ENCODE results near the gene DYNC1LI1. TPM values are rescaled to one million over a fixed set of nuclear protein-coding genes. Genes with fewer than 3 reads are reported as not detected.

The DYNC1LI1 gene
- total RNA-seq, 1 donor from 2014 or later = 25.3 TPM

DNA sequence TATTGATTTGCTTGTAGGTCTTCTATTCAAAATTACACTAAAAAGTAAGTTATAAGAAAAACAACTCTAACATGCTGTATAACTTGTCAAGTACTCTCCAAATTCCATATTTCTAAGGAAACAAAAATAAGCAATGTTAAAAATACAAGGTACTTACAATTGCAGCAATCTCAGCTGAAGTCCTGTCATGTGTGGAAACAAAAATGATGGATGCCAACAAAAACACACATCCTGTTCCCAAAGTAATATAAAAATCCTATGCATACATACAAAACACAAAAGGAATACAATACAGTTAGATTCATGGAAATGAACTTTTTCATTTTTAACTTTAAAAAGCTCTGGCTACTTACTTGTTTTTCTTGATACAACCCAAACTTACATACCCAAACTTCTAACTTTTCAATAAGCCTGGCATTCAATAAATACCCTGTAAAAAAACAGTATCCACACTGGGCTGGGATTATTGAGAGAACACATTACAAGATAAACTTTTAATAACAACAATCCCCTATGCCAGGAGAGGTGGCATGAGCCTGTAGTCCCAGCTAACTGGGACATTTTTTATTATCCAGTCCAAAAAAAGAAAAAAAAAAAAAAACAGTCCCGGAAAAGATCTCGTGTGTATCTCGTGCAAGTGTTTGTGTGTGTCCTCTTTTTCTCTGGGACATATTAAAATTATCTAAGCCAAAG lies 82.7 kb downstream of the DYNC1LI1 start:
- H3K9me3 ChIP-seq = no peaks in the 10 kb centered on the region
- no peak overlapping the region for H3K4me3 ChIP-seq
- H3K36me3 ChIP-seq = peaks cover 0 to 12% of the 10 kb centered on the region in 2 donors
- H3K27me3 ChIP-seq = no peaks in the 10 kb centered on the region
- H3K27ac ChIP-seq = no peak overlapping the region
- H3K4me1 ChIP-seq = peaks cover 10% of the 10 kb centered on the region
- TF ChIP-seq, protein P1, sequence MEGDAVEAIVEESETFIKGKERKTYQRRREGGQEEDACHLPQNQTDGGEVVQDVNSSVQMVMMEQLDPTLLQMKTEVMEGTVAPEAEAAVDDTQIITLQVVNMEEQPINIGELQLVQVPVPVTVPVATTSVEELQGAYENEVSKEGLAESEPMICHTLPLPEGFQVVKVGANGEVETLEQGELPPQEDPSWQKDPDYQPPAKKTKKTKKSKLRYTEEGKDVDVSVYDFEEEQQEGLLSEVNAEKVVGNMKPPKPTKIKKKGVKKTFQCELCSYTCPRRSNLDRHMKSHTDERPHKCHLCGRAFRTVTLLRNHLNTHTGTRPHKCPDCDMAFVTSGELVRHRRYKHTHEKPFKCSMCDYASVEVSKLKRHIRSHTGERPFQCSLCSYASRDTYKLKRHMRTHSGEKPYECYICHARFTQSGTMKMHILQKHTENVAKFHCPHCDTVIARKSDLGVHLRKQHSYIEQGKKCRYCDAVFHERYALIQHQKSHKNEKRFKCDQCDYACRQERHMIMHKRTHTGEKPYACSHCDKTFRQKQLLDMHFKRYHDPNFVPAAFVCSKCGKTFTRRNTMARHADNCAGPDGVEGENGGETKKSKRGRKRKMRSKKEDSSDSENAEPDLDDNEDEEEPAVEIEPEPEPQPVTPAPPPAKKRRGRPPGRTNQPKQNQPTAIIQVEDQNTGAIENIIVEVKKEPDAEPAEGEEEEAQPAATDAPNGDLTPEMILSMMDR (IDR thresholded peaks at IDR 0.05) = no peak
- intact Hi-C loops (cut with DNase I) = no loop called here
- no peak for DNase-seq (ENCODE audit: extremely low spot score in 2 of 2)

DNA sequence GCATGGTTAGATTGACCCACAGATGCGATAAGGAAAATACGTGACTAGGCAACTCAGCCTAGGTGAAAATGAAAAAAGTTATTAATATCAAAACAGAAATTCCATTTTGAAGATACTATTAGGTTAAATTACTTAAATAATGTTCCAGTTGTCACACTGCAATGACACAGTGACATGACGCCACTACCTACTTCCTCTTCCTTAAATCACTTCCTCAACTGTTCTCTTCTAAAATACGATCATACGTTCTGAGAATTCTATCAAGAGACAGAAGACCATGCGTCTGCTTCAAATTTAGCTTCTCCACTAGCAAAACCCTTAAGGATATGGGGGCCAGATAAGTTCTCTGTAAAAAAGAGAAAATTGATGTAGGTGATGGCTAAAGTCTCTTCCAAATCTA lies 86.2 kb downstream of the DYNC1LI1 start:
- peaks cover 0 to 8% of the 10 kb centered on the region in 2 donors for H3K36me3 ChIP-seq
- H3K27me3 ChIP-seq = no peaks in the 10 kb centered on the region
- no peak for DNase-seq (ENCODE audit: extremely low spot score in 2 of 2)
- no peak overlapping the region for H3K27ac ChIP-seq
- no peak overlapping the region for H3K4me3 ChIP-seq
- TF ChIP-seq POLR2A (IDR thresholded peaks at IDR 0.05) (no peak), POLR2AphosphoS5 (IDR thresholded peaks at IDR 0.05; ENCODE audit: insufficient read depth in 1 of 2, low read depth in 1 of 2) (no peak)
- TF ChIP-seq, protein P1 (IDR thresholded peaks at IDR 0.05) = no peak
- intact Hi-C loops (cut with DNase I) = no loop called here
- no peaks in the 10 kb centered on the region for H3K9me3 ChIP-seq
- no peaks in the 10 kb centered on the region for H3K4me1 ChIP-seq

DNA sequence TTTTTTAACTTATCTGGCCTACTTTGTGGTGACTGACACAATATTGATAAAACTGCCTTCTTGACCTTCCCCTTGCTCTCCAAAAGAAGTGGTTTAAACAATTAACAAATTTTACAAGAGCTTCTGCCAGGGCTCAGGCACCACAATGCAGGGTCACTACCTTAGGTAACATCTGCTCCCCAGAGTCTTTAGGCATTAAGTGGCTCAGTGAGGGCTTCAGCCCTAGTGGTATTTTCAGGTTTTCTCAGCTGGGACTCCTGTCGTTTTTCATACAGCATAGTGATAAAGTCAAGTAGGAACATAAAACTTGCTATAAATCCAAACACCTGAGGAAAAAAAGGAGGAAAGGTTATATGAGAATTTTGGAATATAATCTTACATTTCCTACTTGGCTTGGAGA lies 86.9 kb downstream of the DYNC1LI1 start:
- H3K27ac ChIP-seq = no peak overlapping the region
- TF ChIP-seq POLR2A (IDR thresholded peaks at IDR 0.05) (no peak), POLR2AphosphoS5 (IDR thresholded peaks at IDR 0.05; ENCODE audit: insufficient read depth in 1 of 2, low read depth in 1 of 2) (no peak)
- TF ChIP-seq, protein P1 (IDR thresholded peaks at IDR 0.05) = no peak
- H3K9me3 ChIP-seq = no peaks in the 10 kb centered on the region
- no peak overlapping the region for H3K4me3 ChIP-seq
- no peak for DNase-seq (ENCODE audit: extremely low spot score in 2 of 2)
- H3K36me3 ChIP-seq = peaks cover 0 to 8% of the 10 kb centered on the region in 2 donors
- H3K27me3 ChIP-seq = no peaks in the 10 kb centered on the region
- intact Hi-C loops (cut with DNase I) = no loop called here
- H3K4me1 ChIP-seq = no peaks in the 10 kb centered on the region

DNA sequence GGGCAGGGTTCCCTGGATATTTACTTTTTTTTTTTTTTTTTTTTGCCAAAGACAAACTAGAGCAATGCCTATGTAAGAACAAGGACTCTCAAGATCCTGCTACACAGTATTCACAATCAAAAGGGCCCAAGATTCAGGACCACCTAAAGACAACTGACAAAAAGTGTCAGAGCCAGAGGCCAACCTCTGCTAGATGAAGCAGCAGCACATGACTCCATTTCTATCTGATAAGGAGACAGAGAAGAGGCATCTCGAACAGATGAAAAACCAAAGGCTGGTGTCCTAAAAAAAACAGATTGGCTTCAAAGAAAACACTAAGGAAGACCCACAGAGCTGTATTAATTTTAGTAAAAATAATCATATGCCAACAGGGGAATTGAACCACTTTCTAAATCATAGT lies 88.0 kb downstream of the DYNC1LI1 start:
- H3K4me1 ChIP-seq = no peaks in the 10 kb centered on the region
- intact Hi-C loops (cut with DNase I) = no loop called here
- TF ChIP-seq, protein P1 (IDR thresholded peaks at IDR 0.05) = no peak
- TF ChIP-seq POLR2AphosphoS5 (IDR thresholded peaks at IDR 0.05; ENCODE audit: insufficient read depth in 1 of 2, low read depth in 1 of 2) (no peak), POLR2A (IDR thresholded peaks at IDR 0.05) (no peak)
- no peaks in the 10 kb centered on the region for H3K9me3 ChIP-seq
- no peak for DNase-seq (ENCODE audit: extremely low spot score in 2 of 2)
- H3K27ac ChIP-seq = no peak overlapping the region
- H3K27me3 ChIP-seq = no peaks in the 10 kb centered on the region
- no peak overlapping the region for H3K4me3 ChIP-seq
- peaks cover 0 to 8% of the 10 kb centered on the region in 2 donors for H3K36me3 ChIP-seq

DNA sequence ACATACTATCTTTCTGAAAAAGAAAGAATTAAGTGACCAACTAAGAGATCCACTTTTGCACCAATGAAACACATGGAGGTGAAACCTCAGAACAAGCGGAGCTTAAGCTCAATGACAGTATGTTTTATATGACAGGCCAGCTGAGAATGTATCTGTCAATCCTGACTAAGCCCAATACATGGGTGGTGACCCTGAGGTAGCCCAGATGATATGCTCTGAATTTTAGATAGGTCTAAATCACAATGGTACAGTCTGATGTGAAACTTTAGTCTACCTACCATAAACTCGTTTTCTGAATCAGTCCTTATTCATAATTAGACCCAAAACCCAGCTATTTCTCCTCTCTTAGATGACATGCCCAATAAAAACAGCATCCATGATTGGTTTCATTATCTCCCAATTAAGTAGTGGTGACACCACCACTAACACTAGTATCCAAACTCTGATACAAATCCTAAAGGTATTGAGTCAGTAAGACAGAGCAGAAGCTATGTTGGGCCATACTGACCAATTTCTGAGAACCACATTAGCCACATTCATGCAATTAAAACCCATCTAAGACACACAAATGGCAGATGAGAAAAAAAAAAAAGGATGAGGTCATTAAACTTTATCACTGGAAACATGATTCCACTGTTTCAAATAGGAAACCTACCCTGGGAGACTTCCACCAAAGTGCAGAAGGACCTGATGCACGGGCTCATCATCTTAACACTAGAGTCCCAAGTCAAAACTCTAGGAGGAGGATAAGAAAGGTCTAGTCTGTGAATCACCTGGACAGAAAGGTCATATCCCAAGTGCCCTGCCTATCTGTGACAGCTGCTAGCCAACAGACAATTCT lies 88.6 kb downstream of the DYNC1LI1 start:
- peaks cover 0 to 8% of the 10 kb centered on the region in 2 donors for H3K36me3 ChIP-seq
- no peak overlapping the region for H3K27ac ChIP-seq
- intact Hi-C loops (cut with DNase I) = no loop called here
- H3K4me1 ChIP-seq = no peaks in the 10 kb centered on the region
- no peaks in the 10 kb centered on the region for H3K9me3 ChIP-seq
- DNase-seq (ENCODE audit: extremely low spot score in 2 of 2) = no peak
- H3K27me3 ChIP-seq = no peaks in the 10 kb centered on the region
- no peak overlapping the region for H3K4me3 ChIP-seq
- TF ChIP-seq POLR2AphosphoS5 (IDR thresholded peaks at IDR 0.05; ENCODE audit: insufficient read depth in 1 of 2, low read depth in 1 of 2) = no peak
- TF ChIP-seq, protein P1 (IDR thresholded peaks at IDR 0.05) = no peak
- no peak for TF ChIP-seq POLR2A (IDR thresholded peaks at IDR 0.05)
